ENCODE measurements around the gene ELP2.
"Not testable (repeated sequence)": the region's sequence is repeated elsewhere in the genome, so short reads cannot be mapped to it uniquely, and the experiment has no call there.

The ELP2 gene

DNA sequence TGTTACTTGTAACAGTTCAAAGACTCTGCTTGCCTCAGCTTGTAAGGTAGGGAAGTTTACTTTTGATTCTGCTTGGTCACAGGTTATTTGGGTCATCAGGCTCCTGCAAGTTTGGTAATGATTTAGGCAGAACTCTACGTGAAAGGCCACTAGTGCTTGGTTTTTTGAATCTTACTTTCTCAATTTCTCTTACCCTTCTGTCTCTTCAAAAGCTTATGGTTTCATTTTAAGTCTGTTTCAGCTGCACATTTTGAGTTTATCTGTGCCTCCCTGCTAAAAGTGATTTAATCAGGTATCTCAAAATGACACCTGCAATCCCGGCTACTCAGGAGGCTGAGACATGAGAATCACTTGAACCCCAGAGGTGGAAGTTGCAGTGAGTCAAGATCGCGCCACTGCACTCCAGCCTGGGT is 31.3 kb downstream of the ELP2 start:
- ATAC-seq = peak in 1 of 2 donors; percentile 17

- no peak for ATAC-seq
Measured at GRCh38 chr18:36162981-36163380, 33.3 kb downstream of the ELP2 start.

DNA sequence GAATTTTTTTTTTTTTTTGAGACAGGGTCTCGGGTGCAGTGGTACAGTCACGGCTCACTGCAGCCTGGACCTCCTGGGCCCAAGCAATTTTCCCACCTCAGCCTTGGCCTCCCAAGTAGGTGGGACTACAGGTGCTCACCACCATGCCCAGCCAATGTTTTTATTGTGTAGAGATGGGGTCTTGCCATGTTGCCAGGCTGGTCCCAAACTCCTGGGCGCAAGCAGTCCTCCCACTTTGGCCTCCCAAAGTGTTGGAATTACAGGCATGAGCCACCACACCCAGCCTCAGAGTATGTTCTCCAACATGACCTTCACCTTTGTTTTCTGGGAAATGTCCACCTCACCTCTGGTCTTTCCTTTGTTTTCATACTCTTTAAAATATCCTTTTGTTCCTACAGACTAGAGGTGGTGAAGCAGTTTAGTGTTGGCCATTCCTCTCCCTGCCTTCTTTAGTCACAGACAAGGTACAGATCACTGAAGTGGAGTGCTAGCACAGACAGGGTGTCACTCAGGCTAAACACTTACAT is 38.1 kb downstream of the ELP2 start:
- no peak for ATAC-seq

DNA sequence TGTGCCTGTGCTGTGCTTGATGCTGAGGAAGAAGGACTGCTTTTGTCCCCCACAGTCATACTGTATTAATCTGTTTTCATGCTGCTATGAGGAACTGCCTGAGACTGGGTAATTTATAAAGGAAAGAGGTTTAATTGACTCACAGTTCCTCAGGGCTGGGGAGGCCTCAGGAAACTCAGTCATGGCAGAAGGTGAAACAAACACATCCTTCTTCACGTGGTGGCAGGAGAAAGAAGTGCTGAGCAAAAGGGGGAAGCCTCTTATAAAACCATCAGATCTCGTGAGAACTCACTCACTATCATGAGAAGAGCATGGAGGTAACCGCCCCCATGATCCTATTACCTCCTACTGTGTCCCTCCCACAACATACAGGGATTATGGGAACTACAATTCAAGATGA is 38.6 kb downstream of the ELP2 start:
- ATAC-seq = not testable (repeated sequence)

DNA sequence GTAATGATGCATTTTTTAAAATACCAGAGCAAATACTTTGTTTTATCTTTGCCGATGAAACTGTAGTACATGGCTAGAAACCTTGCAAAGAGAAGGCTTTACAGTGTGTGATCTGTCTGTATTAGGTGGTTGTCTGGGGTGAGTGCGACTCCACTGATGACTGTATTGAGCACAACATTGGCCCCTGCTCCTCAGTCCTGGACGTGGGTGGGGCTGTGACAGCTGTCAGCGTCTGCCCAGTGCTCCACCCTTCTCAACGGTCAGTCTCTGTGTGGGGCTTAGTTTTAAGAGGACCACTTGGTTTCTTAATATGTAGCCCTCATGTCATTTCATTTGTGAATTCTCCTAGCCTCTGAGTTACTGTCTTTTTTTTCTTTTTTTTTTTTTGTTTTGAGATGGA is 40.2 kb downstream of the ELP2 start:
- no peak for ATAC-seq

DNA sequence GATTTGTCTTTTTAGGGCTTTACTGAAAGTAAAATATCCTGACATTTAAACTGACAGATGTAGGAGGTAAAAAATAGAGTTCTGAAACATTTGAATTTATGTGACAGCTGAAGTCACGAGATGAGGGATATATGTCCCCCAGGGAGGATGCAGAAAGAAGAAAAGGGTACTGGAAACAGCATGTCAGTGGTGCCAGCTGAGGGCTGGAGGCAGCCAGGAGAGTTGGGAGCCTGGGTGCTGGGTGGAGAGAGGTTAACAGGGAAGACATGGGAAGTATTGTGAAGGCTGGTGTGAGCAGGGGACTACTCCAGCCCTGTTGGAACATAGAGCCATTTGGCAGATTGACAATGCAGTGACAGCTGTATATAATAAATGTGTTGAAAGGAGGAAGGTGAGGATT is 45.8 kb downstream of the ELP2 start:
- ATAC-seq = no peak

- ATAC-seq = no peak
Measured at GRCh38 chr18:36176177-36176584, 46.5 kb downstream of the ELP2 start.

GRCh38 chr18:36176711-36177110 is 47.0 kb downstream of the ELP2 start:
- ATAC-seq = no peak

DNA sequence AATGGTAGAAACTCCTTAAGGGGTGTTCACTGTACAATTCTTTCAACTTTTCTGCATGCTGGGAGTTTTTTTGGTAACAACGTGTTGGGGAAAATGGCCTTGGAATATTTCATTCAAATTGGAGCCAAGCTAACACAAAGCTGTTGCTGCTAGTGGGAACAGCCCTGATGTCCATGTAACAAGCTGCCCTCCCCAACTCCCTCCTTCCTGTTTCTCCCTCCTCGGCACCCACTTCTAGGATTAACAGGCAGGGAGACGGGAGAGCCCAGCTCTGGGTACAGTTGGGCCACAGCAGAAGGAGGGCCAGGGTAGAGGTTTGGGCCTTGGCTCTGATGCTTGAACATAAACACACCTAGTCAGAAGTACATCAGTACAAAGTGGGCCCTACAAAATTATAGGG is 48.2 kb downstream of the ELP2 start:
- ATAC-seq = no peak

GRCh38 chr18:36179562-36180355 is 50.1 kb downstream of the ELP2 start:
- no peak for ATAC-seq

- ATAC-seq = no peak
Measured at GRCh38 chr18:36181441-36181840, 51.7 kb downstream of the ELP2 start.

DNA sequence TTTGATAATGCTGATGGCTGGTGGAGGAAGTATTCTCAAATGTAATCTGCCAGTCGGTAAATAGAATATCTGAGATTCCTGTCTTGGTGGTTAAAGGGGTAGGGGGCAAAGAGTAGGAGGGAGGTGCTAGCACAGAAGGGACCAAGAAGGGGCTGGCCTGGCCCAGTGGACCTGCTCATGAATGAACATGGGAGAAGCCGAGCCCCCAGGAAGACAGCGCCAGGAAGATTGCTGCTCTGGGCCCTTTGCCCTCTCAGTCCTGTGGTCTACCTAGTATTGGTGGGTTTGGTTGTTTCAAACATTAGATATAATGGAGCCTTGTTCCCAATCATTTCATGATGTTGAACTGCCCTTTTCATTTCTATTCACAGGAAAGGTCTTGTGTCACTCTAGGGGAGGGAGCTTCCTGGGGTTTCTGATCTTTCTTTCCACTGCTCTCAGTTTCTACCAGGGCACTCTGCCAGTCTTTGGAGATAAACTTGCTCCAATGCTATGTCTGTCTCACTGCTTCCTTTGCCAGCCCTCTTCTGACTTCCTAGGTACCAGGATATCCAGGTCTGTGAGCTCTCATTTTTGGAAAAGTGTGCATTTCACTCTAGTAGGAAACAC is 52.3 kb downstream of the ELP2 start:
- no peak for ATAC-seq

DNA sequence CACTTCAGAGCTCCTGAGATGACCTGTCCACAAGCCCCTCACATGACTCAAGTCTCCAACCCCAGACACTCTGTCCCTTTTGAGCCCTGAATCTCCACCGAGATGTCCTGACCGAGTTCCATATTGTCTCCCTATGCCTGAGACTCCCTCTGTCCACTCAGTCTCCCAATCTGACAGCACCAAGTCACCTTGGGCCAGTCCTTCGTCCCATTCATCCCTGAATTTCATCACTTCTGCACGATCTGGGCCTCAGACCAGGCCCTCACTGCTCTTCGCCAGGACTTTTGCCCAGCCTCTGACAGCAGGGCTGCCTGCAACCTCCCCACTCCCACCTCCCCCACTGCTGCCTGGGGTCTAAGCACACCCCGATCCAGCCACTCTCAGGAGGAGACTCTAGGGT is 53.3 kb downstream of the ELP2 start:
- no peak for ATAC-seq

GRCh38 chr18:36183987-36184386 is 54.3 kb downstream of the ELP2 start:
- ATAC-seq = no peak

DNA sequence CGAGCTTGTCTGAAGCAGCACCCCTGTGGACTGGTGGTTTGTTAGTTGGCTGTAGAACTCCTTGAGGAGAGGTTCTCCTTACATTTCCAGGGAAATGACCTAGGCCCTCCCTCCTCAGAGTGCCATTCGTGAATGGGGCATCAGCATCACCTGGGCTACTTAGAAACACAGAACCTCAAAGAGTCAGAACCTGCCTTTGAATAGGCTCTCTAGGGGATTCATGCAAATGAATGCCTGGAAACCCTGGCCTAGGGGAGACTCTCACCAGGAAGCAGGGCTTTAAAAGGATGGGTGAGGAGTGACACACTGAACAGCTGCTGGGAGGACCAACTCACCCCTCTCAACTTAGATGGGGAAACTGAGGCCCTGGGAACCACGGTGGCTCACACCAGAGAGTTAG is 55.5 kb downstream of the ELP2 start:
- no peak for ATAC-seq

DNA sequence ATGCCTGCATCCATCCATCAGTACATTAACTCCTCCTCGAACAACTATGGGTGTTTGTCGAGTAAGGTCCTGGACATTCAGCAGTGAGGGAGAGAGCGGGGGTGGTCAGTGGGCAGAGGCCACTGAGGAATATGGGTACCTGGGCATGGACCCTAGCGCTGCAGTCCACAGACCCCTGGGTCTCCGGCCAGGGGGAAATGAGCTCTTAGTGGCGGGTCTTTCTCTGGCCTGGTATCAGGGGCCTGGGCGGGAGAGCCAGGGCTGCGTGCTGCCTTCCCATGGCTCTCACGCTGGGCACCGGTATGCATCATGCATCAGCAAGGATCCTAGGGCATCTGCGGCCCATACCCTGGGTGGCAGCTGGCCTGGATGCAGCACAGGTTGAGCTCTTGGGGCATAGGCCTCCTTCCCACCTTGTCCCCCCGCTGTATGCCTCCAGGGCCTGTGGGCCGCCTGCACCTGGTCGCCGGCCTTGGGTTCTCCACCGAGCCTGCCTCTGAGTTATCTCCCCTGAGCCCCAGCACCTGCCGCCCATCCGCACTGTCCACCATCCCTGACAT is 56.3 kb downstream of the ELP2 start:
- ATAC-seq = no peak

DNA sequence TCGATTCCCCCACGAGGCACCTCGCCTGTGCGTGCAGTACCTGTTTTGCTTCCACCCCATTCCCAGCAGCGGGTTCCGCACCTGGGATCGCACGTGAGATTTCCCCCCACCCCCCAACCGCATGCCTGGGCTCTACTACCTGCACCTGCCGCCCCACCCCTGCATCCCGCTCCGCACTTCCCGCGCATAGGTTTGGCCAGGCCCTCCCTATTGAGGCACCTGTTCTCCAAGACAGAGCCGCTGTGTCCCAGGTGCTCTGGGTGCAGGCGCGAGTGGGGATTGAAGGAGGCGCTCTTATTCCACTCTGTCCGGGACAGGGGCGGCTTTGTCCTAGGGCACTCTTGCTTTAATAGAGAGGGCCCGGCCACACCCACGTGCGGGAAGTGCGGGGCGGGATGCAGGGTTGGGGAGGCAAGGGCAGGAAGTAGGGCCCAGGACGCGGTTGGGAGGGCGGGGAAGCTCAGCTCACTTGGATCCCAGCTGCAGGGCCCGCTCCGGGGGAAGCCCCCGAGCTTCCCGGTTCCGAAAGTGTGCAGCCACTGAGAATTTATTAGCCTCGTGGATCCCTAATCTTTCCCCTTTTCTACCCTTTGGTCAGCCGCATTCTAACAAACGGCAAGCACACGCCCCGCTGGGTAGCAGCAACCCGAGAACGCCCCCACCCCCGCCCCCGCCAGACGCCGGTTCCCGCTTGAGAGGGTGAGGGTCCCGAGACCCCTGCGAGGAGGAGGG is 56.9 kb downstream of the ELP2 start:
- peak in 1 of 2 donors; percentile 18 for ATAC-seq

GRCh38 chr18:36187193-36187825 is 57.6 kb downstream of the ELP2 start, which contains the start of gene MOCOS:
TSS of gene MOCOS (plus strand) at chr18:36187497. CDS start at chr18:36187540, 43 bp downstream.
- ATAC-seq = peak; percentile 63 to 76

GRCh38 chr18:36187826-36188721 is 58.4 kb downstream of the ELP2 start:
- ATAC-seq = no peak

DNA sequence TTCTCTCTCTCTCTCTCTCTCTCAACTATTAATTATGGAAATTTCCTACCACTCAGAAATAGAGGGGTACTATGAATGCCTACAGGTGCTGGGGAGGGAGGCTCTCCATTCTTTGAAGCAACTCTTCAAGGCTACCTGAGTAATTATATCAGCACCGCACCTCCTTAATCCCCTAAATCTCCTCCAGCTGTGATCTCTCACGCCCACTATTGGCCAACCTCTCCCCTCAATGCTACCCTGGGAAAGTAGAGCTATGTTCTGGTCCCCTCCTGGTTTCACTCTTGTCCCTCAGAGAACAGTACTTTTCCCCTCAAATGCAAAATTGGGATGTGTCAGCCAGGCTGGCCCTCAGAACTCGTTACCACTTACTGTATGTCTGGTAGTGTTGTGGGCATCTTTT is 59.2 kb downstream of the ELP2 start:
- ATAC-seq = no peak

DNA sequence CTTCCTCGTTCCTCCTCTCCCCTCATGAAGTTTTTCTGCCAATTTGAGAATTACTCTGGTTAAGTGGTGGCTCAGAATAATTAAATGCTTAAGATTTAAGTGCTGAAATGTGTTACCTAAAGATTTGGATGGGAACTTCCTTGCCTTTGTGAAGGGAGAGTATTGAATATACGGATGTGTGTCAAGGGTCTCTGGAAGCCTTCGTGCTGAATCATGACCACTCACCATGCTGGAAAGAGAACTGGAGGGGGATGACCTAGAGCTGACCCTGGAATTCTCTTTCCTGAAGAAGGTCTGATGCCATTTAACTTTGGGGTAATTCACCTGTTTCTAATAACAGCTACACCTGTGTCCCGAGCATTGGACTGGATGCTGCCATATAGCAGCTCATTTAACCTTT is 59.8 kb downstream of the ELP2 start:
- no peak for ATAC-seq

DNA sequence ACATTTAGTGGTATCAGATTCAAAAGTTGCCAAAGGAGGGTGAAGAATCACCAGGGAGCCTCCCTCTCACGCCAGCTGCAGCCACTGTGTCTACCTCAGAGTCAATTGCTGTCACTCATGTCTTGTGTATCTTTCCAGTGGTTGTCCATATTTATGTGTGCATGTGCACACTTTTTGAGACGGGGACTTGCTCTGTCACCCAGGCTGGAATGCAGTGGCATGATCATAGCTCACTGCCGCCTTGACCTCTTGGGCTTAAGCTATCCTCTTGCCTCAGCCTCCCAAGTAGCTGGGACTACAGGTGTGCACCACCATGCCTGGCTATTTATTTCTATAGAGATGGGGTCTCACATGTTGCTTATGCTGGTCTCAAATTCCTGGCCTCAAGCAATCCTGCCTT is 61.6 kb downstream of the ELP2 start:
- no peak for ATAC-seq
